SK-N-SH (cell line): ENCODE measurements around the gene ZNF606.

Source experiments
- JUND ChIP-seq: IDR thresholded peaks from 2 replicates; pipeline ENCODE4 v1.4.0; 2012
- MXI1 ChIP-seq: IDR thresholded peaks from 2 replicates; pipeline ENCODE4 v1.6.1; 2012; ENCODE audit warnings: mild to moderate bottlenecking, low read depth, low read length, improper control_type of control experiment
- NFIC ChIP-seq: IDR thresholded peaks from 2 replicates; pipeline ENCODE4 v1.4.0; 2012; ENCODE audit warnings: borderline replicate concordance
- NRF1 ChIP-seq: IDR thresholded peaks from 2 replicates; pipeline ENCODE4 v1.6.1; 2012; ENCODE audit warnings: low read depth, mild to moderate bottlenecking, low read length
- POLR2AphosphoS5 ChIP-seq: IDR thresholded peaks from 2 replicates; pipeline ENCODE4 v1.6.1; 2012; ENCODE audit warnings: low read depth, low read length
- TAF1 ChIP-seq: IDR thresholded peaks from 2 replicates; pipeline ENCODE4 v1.6.1; 2012; ENCODE audit warnings: low read depth, mild to moderate bottlenecking, low read length, moderate library complexity, borderline replicate concordance
- YY1 ChIP-seq: IDR thresholded peaks from 2 replicates; pipeline ENCODE4 v1.4.0; 2012; ENCODE audit warnings: low read depth, mild to moderate bottlenecking
- TF ChIP-seq, protein P1 (sequence below): fragments of 200-600 bp; sonication (generic); IDR thresholded peaks from 2 replicates; pipeline ENCODE4 v1.6.1; 2017; ENCODE audit warnings: antibody characterized with exemption, mild to moderate bottlenecking, moderate library complexity
- TF ChIP-seq, protein P2 (sequence below): fragments of 150-350 bp; IDR thresholded peaks from 2 replicates; pipeline ENCODE4 v1.6.1; 2017; ENCODE audit warnings: antibody characterized with exemption, low read length, low read depth, borderline replicate concordance
- TF ChIP-seq, protein P3 (sequence below): IDR thresholded peaks from 2 replicates; pipeline ENCODE4 v1.4.0; 2012; ENCODE audit warnings: low read depth, borderline replicate concordance
- TF ChIP-seq, protein P4 (sequence below): IDR thresholded peaks from 2 replicates; pipeline ENCODE4 v1.4.0; 2012; ENCODE audit warnings: low read depth
- TF ChIP-seq, protein P5 (sequence below): IDR thresholded peaks from 2 replicates; pipeline ENCODE4 v1.4.0; 2012; ENCODE audit warnings: low read depth, borderline replicate concordance

DNA sequence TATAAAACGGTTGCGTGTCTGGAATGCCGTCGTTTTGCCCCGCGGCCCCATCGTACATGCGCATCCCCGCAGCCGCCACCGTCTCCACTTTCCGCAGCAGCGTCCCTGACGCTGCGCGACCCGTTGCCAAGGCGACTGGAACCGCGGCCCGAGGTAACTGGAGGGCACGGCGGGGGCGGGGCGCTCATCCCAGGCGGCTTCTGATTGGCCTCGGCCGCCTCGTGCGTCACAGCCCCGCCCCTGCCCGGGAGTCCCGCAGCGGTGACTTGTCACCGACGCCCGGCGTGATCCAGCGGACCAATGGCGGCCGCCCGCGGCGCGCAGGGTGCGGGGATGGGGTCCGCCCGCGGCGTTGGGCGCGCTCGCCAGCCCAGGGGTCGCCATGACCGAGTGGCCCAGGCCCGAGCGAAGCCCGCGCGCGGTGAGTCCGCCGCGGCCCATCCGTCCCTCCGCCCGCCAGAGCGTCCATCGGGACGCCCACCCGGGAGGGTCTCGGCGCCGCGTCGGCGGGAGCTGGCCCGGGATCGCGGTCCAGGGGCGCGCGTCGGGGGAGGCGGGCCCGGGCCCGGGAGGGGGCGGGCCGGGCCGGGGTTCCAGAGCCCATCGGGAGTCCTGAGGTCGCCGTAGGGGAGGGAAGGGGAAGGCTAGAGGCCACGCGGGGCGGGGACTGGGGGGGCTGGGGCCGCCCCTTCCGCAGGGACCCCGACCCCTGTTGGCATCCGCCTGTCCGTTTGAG is 31.3 kb upstream of the ZNF606 start, which contains the start of gene ZSCAN1:
- TF ChIP-seq, protein P1, sequence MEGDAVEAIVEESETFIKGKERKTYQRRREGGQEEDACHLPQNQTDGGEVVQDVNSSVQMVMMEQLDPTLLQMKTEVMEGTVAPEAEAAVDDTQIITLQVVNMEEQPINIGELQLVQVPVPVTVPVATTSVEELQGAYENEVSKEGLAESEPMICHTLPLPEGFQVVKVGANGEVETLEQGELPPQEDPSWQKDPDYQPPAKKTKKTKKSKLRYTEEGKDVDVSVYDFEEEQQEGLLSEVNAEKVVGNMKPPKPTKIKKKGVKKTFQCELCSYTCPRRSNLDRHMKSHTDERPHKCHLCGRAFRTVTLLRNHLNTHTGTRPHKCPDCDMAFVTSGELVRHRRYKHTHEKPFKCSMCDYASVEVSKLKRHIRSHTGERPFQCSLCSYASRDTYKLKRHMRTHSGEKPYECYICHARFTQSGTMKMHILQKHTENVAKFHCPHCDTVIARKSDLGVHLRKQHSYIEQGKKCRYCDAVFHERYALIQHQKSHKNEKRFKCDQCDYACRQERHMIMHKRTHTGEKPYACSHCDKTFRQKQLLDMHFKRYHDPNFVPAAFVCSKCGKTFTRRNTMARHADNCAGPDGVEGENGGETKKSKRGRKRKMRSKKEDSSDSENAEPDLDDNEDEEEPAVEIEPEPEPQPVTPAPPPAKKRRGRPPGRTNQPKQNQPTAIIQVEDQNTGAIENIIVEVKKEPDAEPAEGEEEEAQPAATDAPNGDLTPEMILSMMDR = no peak
- TF ChIP-seq POLR2AphosphoS5 = no peak
- no peak for TF ChIP-seq TAF1
- TF ChIP-seq, protein P2, sequence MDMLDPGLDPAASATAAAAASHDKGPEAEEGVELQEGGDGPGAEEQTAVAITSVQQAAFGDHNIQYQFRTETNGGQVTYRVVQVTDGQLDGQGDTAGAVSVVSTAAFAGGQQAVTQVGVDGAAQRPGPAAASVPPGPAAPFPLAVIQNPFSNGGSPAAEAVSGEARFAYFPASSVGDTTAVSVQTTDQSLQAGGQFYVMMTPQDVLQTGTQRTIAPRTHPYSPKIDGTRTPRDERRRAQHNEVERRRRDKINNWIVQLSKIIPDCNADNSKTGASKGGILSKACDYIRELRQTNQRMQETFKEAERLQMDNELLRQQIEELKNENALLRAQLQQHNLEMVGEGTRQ = no peak
- TF ChIP-seq, protein P3, sequence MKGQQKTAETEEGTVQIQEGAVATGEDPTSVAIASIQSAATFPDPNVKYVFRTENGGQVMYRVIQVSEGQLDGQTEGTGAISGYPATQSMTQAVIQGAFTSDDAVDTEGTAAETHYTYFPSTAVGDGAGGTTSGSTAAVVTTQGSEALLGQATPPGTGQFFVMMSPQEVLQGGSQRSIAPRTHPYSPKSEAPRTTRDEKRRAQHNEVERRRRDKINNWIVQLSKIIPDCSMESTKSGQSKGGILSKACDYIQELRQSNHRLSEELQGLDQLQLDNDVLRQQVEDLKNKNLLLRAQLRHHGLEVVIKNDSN = no peak
- no peak for TF ChIP-seq JUND
- TF ChIP-seq NFIC = no peak
- no peak for TF ChIP-seq YY1
- TF ChIP-seq, protein P4, sequence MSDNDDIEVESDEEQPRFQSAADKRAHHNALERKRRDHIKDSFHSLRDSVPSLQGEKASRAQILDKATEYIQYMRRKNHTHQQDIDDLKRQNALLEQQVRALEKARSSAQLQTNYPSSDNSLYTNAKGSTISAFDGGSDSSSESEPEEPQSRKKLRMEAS = no peak
- no peak for TF ChIP-seq MXI1
- TF ChIP-seq NRF1 = no peak
- TF ChIP-seq, protein P5, sequence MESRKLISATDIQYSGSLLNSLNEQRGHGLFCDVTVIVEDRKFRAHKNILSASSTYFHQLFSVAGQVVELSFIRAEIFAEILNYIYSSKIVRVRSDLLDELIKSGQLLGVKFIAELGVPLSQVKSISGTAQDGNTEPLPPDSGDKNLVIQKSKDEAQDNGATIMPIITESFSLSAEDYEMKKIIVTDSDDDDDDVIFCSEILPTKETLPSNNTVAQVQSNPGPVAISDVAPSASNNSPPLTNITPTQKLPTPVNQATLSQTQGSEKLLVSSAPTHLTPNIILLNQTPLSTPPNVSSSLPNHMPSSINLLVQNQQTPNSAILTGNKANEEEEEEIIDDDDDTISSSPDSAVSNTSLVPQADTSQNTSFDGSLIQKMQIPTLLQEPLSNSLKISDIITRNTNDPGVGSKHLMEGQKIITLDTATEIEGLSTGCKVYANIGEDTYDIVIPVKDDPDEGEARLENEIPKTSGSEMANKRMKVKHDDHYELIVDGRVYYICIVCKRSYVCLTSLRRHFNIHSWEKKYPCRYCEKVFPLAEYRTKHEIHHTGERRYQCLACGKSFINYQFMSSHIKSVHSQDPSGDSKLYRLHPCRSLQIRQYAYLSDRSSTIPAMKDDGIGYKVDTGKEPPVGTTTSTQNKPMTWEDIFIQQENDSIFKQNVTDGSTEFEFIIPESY = no peak
